HFFc6 (cell line): Measurements from ENCODE around the gene CCDC116. TPM values are rescaled to one million over a fixed set of nuclear protein-coding genes. Genes with fewer than 3 reads are reported as not detected.

ENCODE experiments used
- DNase-seq: peaks from one replicate; pipeline ENCODE4 v3.0.0-alpha.2; 2018
- H3K27ac Mint-ChIP-seq: 2 replicates; pipeline ENCODE4 v1.8.0; 2020; ENCODE audit warnings: mild to moderate bottlenecking, mixed read lengths
- H3K27me3 Mint-ChIP-seq: 2 replicates; pipeline ENCODE4 v1.8.0; 2021; ENCODE audit warnings: mild to moderate bottlenecking, moderate library complexity, mixed read lengths; ENCODE audit not compliant: insufficient read depth
- H3K36me3 Mint-ChIP-seq: 2 replicates; pipeline ENCODE4 v1.8.0; 2021; ENCODE audit warnings: low read depth, mixed read lengths
- H3K4me1 Mint-ChIP-seq: 2 replicates; pipeline ENCODE4 v1.8.0; 2020; ENCODE audit warnings: low read depth, mixed read lengths
- H3K4me3 Mint-ChIP-seq: 2 replicates; pipeline ENCODE4 v1.8.0; 2020; ENCODE audit warnings: mild to moderate bottlenecking, moderate library complexity, mixed read lengths
- H3K9me3 Mint-ChIP-seq: 2 replicates; pipeline ENCODE4 v1.8.0; 2020; ENCODE audit warnings: mild to moderate bottlenecking, mixed read lengths
- total RNA-seq, 6 experiments: library from RNA; stranded (reverse); fragmentation: NEBNext Ultra II Directional; extraction: Animal tissue kit (Norgen Biotek cat#: 25700); gene quantifications; 2 replicates in 1 of 6; 3 replicates in 5 of 6; pipeline ENCODE4 v1.2.3, GENCODE V29; 2021
- TF ChIP-seq, protein P1 (sequence below): fragments of 200-600 bp; sonication (generic); IDR thresholded peaks from 2 replicates; pipeline ENCODE4 v1.5.0; 2021; ENCODE audit warnings: antibody characterized with exemption, mild to moderate bottlenecking

The CCDC116 gene
- total RNA-seq, 6 experiments from 2014 or later, result 0.16 to 0.33 (median 0.23) TPM

DNA sequence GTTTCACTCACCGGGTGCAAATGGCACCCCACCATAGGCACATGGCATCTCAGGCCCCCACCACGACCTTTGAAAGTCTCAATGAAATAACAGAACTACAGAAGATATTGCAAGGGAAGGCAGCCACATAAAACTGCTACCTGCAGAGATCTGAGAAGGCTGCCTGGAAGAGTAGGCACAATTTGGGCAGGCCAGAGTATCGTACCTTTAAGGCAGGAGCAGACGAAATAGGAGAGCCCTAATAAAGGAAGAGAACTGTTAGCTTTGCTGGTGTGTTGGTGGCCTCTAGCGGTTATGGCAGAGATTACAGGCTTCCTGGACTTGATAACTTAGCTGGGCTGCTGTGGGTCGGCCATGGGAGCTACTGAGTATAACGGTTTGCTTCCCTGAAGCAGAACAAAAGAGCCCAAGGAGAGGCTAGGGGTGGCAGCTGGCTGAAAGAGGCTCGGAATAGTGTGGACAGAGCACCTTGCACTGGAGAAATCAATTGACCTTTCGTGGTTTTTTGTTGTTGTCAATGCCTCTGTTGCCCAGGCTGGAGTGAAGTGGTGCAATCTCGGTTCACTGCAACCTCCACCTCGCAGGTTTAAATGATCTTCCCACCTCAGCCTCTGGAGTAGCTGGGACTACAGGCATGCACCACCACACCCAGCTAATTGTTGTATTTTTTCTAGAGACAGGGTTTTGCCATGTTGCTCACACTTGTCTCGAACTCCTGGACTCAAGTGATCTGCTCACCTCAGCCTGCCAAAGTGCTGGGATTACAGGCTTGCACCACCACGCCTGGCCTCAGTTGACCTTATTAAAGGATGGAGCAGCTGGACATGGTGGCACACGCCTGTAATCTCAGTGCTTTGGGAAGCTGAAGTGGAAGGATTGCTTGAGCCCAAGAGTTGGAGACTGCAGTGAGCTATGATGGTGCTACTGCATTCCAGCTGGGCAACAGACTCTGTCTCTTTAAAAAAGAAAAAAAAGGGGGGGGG lies 14.3 kb downstream of the CCDC116 start:
- Mint-ChIP-seq H3K36me3 (no peaks in the 10 kb centered on the region), H3K27me3 (no peaks in the 10 kb centered on the region; the same call in 1 of the 2 replicates), H3K27ac (no peak overlapping the region), H3K9me3 (no peaks in the 10 kb centered on the region), H3K4me3 (no peak overlapping the region), H3K4me1 (peaks cover 36% of the 10 kb centered on the region)
- peak; percentile 73 for DNase-seq
- TF ChIP-seq, protein P1, sequence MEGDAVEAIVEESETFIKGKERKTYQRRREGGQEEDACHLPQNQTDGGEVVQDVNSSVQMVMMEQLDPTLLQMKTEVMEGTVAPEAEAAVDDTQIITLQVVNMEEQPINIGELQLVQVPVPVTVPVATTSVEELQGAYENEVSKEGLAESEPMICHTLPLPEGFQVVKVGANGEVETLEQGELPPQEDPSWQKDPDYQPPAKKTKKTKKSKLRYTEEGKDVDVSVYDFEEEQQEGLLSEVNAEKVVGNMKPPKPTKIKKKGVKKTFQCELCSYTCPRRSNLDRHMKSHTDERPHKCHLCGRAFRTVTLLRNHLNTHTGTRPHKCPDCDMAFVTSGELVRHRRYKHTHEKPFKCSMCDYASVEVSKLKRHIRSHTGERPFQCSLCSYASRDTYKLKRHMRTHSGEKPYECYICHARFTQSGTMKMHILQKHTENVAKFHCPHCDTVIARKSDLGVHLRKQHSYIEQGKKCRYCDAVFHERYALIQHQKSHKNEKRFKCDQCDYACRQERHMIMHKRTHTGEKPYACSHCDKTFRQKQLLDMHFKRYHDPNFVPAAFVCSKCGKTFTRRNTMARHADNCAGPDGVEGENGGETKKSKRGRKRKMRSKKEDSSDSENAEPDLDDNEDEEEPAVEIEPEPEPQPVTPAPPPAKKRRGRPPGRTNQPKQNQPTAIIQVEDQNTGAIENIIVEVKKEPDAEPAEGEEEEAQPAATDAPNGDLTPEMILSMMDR, result peak; percentile 89

DNA sequence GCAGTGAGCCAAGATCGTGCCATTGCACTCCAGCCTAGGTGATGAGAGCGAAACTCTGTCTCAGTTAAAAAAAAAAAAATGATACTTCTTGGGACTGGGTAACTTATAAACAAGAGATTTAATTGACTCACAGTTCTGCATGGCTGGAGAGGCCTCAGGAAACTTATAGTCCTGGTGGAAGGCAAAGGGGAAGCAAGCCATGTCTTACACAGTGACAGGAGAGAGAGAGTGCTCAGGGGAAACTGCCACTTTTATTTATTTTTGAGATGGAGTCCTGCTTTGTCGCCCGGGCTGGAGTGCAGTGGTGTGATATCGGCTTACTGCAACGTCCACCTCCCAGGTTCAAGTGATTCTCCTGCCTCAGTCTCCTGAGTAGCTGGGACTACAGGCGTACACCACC lies 17.7 kb downstream of the CCDC116 start:
- Mint-ChIP-seq H3K36me3 (no peaks in the 10 kb centered on the region), H3K9me3 (no peaks in the 10 kb centered on the region), H3K27me3 (no peaks in the 10 kb centered on the region; the same call in 1 of the 2 replicates), H3K4me1 (peaks cover 24% of the 10 kb centered on the region), H3K27ac (no peak overlapping the region), H3K4me3 (no peak overlapping the region)
- TF ChIP-seq, protein P1, result no peak
- no peak for DNase-seq

DNA sequence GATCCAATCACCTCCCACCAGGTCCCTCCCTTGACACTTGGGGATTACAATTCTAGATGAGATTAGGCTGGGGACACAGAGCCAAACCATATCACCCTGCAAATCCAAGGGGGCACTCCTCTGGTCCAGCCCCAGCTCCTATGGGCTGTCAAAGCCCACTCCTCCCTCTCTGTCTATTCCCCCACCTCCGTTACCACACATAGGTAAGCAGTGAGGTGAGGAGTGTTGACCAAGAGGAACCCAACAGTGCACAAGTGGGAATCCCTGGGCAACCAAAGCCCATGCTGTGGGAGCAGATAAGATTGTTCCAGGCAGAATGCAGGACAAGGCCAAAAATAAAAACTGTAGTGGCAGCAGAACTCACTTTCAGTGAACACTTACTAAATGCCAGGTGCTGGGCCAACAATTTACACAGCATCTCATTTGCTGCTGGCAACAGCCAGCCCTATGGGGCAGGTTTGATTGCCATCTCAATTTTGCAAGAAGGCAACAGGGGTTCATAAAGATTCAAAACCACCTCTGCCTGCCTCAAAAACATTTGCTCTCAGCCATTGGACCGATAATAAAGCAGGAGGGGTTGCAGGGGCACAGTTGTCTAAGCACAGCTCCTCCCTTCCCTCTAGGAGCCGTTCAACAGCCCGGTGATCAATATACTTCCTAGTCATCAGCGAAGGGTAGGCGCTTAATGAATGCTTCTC lies 18.4 kb downstream of the CCDC116 start:
- Mint-ChIP-seq H3K27me3 (no peaks in the 10 kb centered on the region), H3K9me3 (no peaks in the 10 kb centered on the region), H3K36me3 (no peaks in the 10 kb centered on the region), H3K4me1 (peaks cover 24% of the 10 kb centered on the region), H3K27ac (peak overlapping the region; percentile 78), H3K4me3 (peak overlapping the region; percentile 97)
- TF ChIP-seq, protein P1, result no peak
- no peak for DNase-seq

DNA sequence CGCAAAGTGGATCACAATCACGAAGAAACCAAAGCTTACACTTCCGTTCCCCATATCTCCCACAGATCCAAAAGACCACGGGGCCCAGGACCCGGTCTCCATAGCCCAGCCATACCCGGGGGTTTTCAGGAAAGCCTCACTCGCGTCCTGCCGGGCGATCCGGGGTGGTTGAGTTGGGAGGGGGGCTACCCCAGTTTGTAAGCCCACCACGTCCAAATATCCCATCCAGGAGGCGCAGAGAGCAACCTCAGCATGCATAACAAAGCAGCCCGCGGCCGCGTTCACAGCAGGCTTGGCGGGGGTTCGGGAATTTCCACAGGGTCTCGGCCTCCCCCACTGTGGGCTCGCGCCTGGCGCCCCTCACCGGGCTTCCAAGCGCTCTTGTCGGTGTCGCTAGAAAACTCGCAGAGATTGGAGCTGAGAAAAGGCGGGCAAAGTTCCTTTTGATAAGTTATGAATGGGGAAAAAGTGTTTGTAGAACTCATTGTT lies 19.0 kb downstream of the CCDC116 start:
- H3K4me3 Mint-ChIP-seq, result peak overlapping the region; percentile 97
- DNase-seq, result no peak
- H3K9me3 Mint-ChIP-seq, result no peaks in the 10 kb centered on the region
- peaks cover 23% of the 10 kb centered on the region for H3K4me1 Mint-ChIP-seq
- TF ChIP-seq, protein P1, result no peak
- H3K27ac Mint-ChIP-seq, result peak overlapping the region; percentile 78
- no peaks in the 10 kb centered on the region for H3K36me3 Mint-ChIP-seq
- H3K27me3 Mint-ChIP-seq, result peaks cover 2% of the 10 kb centered on the region; the same call in 1 of the 2 replicates

DNA sequence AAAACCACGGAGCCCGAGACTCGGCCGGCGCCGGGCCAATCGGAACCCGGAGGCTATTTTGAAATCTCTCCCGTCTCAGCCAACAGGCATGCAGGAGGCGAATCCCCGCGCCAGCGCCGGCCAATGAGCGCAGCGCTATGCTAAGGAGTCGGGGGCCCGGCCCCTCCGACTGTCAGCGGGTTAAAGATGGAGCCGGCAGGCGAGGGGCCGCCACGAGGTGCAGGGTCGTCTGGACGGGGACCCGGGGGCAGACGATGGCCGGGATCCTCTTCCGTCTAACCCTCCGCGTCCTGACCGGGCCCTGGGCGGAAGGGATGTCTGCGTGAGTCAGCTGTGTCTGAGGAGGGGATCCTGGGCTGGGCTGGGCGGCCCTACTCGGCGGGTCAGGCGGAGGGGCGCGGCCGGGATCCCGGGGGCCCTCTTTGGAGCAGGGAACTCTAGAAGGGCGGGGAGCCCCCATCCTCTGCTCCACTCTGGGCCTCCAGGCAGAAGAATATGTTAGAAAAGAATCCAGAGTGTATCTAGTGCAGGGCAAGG lies 19.5 kb downstream of the CCDC116 start:
- no peaks in the 10 kb centered on the region for H3K36me3 Mint-ChIP-seq
- TF ChIP-seq, protein P1, result no peak
- H3K4me3 Mint-ChIP-seq, result peak overlapping the region; percentile 97
- DNase-seq, result peak; percentile 82
- H3K27me3 Mint-ChIP-seq, result peaks cover 2% of the 10 kb centered on the region
- peak overlapping the region; percentile 78 for H3K27ac Mint-ChIP-seq
- peaks cover 23% of the 10 kb centered on the region for H3K4me1 Mint-ChIP-seq
- H3K9me3 Mint-ChIP-seq, result no peaks in the 10 kb centered on the region
